Stimulated activated CD4-positive, alpha-beta T cell treated with anti-CD3 and anti-CD28 coated beads, TNF-alpha, amount 100 ng/mL, for 1 hour (primary cell): Measurements from ENCODE around the gene TNPO3.

Experiments used
- DNase-seq, 3 donors: peaks; one replicate each; pipeline ENCODE4 v3.0.0-alpha.2; 2020; ENCODE audit warnings: low read depth in 3 of 3, low spot score in 1 of 3

TNPO3 gene

DNA sequence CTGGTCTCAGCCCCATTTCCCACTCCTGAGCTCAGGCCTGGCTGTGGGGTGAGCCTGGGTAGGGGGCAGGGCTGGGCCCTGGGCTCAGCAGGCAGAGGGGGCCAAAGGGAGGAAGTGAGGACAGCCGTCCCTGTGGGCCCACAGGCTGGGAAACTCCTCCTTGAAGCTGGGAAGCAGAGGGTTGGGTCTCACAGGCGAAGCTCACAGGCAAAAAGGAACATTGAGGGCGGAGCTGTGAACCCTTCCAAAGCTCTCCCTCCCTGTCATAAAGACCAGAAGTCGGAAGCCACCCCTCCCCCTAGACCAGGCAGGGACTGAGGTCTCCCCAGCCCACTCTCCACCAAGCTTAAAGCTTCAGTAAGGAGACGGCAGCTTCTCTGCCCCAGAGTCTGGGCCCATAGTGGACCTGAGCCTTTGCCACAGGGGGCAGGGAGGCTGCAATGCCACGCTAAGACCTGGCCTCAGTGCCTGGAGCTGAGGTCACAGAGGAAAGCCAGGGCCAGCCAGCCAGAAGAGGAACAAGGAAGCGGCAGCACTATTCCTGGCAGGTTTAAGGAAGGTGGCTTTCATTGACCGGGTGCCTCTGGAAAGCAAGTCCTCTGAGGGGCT is 143.4 kb downstream of the TNPO3 start:
- no peak for DNase-seq

DNA sequence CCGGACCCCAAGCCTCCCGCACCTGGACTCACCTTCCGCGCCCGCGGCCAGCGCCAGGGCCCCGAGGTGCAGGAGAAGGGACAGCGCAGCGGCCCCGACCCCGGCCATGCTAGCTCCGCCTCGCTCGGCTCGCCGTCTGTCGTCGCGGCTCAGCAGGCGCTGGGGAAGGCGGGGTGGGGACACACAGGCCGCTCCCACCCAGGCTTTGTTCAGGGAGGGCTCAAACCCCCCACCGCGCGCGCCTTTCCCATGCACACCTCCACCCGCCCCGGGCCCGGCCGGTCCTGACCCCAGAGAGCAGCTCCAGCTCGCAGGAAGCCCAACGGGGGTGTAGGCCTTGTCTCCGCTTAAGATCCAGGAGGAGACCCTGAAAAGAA is 144.4 kb downstream of the TNPO3 start, which contains the start of gene KCP:
Gene KCP (minus strand): TSS at position 141 of the 377 bp plus-strand sequence. CDS start 33 bp downstream, at position 108.
- no peak for DNase-seq

DNA sequence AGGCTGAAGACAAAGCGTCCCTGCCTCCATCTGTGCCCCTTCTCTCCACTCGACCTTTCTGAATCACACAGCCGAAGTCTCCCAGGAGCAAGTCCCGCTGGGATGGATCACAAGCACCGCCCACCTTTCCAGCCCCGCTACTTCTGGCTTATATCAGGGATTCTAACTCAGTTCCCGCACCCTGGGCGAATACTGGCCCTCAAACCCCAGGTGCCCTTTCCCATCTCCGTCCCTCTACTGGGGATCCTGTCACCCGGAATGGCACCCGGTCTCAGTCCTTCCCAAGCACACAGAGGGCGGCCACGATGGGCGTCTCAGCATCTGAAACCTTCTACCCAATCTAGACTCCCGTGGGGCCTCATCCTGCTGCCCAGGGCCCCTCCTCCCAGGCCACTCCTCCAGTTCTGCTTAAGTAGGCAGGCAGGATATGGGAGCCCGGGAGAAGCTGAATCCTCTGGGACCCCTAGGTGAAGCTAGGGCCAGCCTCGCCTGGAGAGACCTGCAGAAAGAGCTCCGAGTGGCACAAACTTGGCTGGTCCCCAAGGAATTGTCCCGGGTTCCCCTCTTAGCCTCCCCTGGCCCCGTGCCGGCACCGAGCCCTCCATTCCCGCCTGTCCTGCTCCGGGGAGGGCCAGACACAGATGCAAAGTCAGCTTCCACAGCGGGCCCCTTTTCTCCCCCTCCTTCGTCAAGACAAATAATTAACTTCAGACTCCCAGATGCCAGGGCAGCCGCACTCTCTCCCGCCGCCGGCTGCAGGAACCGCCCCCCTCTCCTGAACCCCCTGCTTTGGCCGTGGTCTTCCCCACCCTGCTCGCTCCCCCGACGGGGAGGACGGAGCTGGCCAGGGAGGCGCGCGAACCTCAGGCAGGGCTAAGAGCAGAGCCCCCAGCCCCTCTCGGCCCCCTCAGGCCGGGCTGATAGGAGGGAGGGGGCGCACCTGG is 145.0 kb downstream of the TNPO3 start:
- no peak for DNase-seq

DNA sequence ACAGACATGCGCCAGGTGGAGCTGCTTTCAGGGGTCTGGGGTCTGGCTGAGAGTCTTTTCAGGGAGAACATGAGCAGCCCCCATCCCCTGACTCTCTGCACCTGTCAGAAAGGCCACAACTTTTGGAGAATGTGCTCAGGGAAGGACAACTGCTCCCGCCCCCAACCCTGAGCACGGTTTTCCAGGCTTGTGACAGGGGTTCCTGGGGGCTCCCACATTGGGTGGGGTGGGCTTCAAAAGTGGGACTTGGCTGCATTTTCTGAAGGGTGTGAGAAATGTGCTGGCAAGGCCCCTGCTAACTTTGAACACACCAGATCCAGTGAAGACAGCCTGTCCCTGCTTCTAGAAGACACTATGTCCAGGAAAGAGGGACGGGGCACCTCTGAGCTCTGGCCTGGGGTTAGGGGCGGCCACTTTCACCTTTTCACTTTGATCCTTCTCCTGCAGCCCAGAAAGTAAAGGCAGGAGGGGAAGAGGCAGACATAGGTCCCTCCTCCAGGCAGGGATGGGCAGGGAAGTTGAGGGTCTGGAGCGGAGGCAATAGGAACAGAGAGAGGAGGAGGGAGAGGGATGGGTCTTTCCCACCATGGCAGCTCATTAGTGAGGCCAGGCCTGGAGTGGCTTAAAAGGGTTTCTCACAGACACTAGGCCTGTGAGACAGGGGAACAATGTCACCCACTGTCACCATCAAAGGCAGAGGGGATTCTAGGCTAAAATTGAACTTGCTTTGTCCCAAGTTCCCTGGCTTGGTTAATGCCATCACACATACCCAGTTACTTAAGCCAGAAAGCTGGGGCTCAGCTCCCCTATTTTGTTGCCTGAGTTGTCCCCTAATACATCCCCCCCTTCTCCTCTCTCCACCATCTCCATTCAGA is 145.9 kb downstream of the TNPO3 start:
- no peak for DNase-seq

DNA sequence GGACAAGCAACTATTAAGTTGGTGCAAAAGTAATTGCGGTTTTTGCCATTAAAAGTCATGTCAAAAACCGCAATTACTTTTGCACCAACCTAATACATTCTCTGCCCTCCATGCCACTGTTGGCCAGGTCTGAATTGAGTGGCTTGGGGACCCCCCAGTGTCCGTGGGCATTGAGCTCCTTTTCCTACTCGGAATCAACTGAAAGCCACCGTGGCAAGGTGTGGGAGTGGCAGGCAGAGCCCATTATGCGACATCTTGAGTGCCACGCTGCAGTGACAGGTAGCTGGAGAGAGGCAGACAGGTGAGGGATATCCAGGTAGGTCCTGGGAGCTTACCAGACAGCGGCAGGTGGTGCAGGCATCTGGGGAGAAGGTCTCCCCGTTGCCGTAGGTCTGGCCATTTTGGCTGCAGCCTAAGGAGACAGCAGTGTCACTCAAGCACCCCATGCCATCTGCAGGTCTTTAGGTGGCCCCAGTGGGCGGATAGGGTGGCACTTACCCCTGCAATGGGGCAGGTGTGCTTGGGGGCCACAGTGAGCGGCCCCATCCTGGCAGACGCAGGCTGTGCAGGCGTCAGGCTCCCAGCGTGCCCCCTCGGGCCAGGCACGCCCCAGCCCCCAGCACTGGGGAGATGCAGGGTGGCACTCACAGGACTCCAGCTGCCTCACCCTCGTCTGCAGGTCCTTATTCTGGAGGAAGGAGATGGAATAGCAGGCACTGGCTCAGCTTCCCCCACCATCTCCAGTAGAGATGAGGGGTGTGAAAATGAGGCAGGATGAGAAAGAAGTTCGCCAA is 147.9 kb downstream of the TNPO3 start:
- DNase-seq, result no peak

DNA sequence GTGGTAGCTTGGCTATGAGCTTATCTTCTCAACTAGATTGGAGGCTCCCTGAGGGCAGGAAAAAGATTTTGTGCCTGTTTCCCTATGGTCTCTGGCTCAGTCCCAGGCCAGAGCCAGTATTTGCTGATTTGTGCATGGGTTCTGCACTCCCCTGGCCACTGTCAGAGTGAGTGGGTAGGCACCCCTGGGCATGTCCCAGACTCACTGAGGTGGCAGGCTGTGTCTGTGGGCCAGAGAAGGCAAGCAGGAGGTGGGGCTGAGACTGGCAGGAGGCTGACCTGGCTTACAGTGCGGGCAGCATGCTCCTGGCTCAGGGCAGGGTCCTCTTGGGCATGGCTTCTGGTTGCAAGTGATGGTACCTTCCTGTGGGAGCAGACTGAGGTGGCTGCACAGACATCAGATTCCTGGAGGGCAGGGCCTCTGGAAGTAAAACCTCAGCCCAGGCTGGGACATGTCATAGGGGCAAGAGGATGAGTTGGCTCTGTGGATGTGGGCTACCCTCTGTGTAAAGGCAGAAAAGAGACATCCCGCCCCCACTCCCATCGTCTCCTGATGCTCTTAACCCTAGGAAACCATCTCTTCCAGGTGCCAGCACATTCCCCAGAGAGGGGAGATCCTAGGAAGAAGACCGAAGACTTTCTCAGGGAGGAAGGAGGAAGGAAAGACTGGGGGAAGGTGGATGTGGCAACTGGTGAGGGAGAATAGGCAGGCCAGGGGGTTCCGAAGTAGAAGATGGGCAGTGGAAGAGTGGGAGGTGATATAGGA is 148.7 kb downstream of the TNPO3 start:
- DNase-seq, result no peak

DNA sequence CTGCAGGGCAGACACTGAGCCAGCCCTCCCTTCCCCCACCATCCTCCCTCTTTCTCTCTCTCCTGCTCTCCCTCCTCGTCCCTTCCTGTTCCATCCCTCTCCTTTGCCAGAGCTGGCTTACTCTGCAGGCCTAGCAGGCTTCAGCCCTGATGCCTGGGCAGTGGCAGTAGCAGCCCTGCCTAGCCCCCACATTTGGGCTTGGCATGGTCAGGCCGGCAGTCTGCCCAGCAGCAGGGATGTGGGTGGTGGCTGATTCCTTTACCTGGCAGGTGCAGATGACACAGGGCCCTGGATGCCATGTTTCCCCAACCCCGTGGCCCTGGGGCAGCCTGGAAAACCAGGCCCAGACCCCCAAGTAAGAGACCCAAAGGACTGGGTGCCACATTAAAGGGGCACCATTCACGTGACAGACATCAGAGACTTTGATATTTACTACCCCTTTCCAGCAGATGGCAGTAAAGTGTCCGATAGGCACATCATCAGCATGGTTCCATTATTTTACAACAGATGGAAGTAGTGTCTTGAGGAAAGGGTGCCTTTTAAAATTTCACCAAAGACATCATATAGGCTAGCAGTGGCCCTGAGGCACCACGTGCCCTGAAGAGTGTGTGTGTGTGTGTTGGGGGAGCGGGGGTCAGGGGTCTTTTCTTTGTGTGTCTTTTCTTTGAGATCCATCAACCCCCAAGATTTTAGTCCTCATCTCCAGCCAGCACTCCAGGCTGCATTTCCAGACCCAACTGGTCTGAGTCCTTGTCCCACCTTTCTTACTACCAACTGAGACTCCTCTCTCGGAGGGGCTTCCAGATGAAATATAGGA is 150.3 kb downstream of the TNPO3 start:
- DNase-seq, result no peak
